Astrocyte of the hippocampus (primary cell): ENCODE results near the gene RFFL.
"Not testable (repeated sequence)": the region's sequence is repeated elsewhere in the genome, so short reads cannot be mapped to it uniquely, and the experiment has no call there.

ENCODE experiments used
- DNase-seq: peaks from one replicate; pipeline ENCODE4 v3.0.0; 2011; ENCODE audit warnings: low read depth, low spot score

RFFL gene

GRCh38 chr17:35006345-35006744 lies 57.2 kb downstream of the RFFL start:
- no peak for DNase-seq

GRCh38 chr17:35003778-35004177 lies 59.7 kb downstream of the RFFL start:
- no peak for DNase-seq

- DNase-seq = peak; percentile 80
Measured at GRCh38 chr17:35002876-35003551, 60.5 kb downstream of the RFFL start.

- DNase-seq = no peak
Measured at GRCh38 chr17:35001549-35001948, 62.0 kb downstream of the RFFL start.

- not testable (repeated sequence) for DNase-seq
Measured at GRCh38 chr17:35000965-35001364, 62.5 kb downstream of the RFFL start.

GRCh38 chr17:34999456-34999855 lies 64.1 kb downstream of the RFFL start:
- no peak for DNase-seq

GRCh38 chr17:34998205-34998604 lies 65.3 kb downstream of the RFFL start:
- DNase-seq = peak; percentile 89

- DNase-seq = peak; percentile 90
Measured at GRCh38 chr17:34997355-34997862, 66.1 kb downstream of the RFFL start.

- no peak for DNase-seq
Measured at GRCh38 chr17:34996422-34997285, 66.9 kb downstream of the RFFL start.

- DNase-seq = no peak
Measured at GRCh38 chr17:34993031-34993430, 70.5 kb downstream of the RFFL start.

- no peak for DNase-seq
Measured at GRCh38 chr17:34991606-34992005, 71.9 kb downstream of the RFFL start.

- DNase-seq = no peak
Measured at GRCh38 chr17:34990921-34991365, 72.6 kb downstream of the RFFL start.

GRCh38 chr17:34989473-34989872 lies 74.0 kb downstream of the RFFL start:
- no peak for DNase-seq

GRCh38 chr17:34988644-34989043 lies 74.9 kb downstream of the RFFL start:
- no peak for DNase-seq

GRCh38 chr17:34987232-34987631 lies 76.3 kb downstream of the RFFL start:
- no peak for DNase-seq

- DNase-seq = peak; percentile 20
Measured at GRCh38 chr17:34981538-34982241, 81.8 kb downstream of the RFFL start.

- DNase-seq = peak; percentile 86
Measured at GRCh38 chr17:34980681-34981537, 82.6 kb downstream of the RFFL start.

- peak; percentile 97 for DNase-seq
Measured at GRCh38 chr17:34980353-34980680, 83.2 kb downstream of the RFFL start, which contains the start of gene LIG3. Gene LIG3, plus strand, starts transcription at chr17:34980512. Its CDS starts 2,494 bp downstream, at chr17:34983006.

- no peak for DNase-seq
Measured at GRCh38 chr17:34979650-34980352, 83.7 kb downstream of the RFFL start.

GRCh38 chr17:34979153-34979552 lies 84.4 kb downstream of the RFFL start:
- no peak for DNase-seq
